ENCODE data around the gene DUSP1.

The DUSP1 gene

DNA sequence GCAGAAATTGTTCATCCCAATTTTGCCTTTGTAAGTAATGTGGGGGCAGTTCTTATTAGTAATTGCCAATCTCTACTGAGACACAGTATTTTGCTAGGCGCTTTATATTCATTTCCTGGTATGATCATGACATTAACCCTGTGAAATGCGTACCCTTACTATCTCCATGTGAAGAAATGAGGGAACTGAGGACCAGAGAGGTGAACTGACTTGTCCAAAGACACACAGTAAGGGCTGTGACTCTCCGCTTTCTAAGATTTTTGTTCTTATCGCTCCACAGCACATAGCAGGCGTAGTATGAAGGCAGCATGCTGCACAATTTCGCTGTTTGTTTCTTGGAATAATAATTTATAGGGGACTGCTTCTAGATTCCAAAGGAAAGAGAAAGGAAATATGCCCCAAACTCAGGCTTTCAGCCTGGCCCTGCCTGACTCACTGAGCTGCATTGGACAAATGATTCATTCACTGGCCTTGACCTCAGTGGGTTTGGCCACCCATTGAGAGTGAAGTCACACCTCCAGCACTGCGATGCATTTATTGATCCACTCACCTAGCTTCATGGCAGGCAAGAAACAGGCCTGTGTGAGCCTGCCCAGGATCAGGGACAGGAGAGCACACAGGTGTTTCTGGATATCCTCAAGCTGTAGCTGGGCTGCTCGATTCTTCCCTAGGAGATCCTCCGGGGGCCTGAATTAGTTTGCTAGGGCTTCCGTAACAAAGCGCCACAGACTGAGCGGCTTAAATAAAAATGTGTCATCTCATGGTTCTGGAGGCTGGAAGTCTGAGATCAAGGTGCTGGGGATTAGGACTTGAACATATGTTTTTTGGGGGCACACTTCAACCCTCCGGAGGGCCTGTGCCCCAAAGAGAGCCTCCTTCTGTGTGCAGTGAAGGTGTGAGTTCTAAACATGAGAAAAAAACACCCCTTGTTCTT is 7.2 kb upstream of the DUSP1 start:
- DNase-seq (ENCODE audit: low read depth in 2 of 2) = no peak

DNA sequence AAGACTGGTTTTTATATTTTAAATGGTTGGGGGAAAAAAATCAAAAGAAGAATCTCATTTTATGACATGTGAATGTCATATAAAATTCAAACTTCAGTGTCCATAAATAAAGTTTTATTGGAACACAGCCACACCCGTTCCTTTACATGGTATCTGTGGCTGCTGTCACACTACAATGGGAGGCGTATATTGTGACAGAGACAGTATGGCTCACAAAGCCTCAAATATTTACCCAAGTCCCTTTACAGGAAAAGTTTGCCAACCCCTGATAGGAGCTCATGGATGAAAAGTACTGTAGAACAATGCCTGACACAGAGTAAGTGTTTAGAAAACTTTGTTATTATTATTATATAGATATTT is 5.2 kb upstream of the DUSP1 start:
- no peak for DNase-seq (ENCODE audit: low read depth in 2 of 2)

DNA sequence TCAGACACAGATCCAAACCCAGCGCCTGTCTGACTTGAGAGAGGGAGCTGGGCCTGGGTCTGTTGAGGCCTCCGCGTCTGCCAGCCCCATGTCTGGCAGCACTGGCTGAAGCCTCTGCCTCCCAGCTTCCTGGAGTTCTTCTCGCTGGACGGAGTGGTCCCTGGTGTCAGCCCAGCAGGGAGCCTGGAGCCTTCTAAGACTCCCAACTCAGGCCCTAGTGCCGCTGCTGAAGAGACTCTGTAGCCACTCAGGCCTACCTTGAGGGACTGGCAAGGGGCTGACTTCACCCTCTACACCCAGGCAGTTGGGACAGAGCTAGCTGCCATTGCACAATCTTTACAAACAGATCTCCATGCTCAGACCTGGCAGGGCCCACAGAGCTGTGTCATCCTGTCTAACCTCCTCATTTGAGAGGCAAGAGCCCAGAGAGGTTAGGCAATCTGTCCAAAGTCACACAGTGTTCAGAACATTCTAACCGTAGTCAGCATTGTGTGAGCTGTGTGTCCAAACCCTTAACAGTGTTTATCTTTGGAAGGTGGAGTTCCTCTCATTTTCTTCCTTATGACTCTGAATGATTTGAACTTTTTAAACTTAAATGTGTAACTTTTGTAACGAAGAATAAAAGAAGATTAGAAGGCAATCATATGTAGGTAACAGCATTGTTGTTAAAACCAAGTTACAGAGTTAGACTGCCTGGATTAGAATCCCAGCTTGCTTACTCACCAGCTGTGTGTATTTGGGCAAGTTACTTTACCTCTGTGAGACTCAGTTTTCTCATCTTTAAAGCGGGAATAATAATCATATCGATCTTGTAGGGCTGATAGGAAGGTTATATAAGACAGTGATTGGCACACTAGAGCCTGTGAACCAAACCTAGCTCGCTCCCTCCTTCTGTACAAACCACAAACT is 4.6 kb upstream of the DUSP1 start:
- no peak for DNase-seq (ENCODE audit: low read depth in 2 of 2)

DNA sequence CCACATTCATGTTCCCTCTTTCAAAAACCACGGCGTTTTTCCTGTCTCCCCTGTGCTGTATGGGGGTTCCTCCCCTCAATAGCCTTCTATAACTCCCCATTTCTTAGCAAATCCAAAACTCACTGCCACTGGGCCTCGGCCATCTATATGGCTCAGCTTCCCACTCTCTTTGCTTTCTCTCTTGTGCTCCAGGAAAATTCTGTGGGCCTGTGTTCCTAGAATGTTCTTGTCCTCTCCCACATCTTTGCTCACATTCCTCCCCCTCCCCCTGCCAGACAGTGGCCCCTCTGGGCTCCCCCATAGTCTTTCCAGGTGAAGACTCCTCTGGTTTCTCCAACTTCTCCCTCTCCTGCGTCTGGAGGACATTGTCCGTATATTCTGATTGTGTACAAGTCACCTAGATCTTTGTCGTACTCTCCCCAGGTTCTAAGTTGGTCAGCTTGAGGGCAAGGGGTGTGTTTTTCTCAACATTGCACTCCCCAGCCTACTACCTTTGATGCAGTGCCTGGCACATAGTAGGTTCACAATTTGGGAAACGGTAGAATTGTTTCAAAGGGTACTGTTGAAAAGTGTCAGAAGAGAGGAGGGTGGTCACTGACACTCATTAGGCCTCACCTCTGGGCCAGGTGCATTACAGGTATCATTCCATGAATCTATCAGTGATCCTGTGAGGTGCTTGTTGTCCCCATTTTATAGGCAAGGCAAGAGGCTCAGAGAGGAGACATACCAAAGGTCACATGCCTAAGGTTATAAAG is 3.7 kb upstream of the DUSP1 start:
- DNase-seq (ENCODE audit: low read depth in 2 of 2) = no peak

GRCh38 chr5:172773481-172774469 is 2.8 kb upstream of the DUSP1 start:
- DNase-seq (ENCODE audit: low read depth in 2 of 2) = no peak

DNA sequence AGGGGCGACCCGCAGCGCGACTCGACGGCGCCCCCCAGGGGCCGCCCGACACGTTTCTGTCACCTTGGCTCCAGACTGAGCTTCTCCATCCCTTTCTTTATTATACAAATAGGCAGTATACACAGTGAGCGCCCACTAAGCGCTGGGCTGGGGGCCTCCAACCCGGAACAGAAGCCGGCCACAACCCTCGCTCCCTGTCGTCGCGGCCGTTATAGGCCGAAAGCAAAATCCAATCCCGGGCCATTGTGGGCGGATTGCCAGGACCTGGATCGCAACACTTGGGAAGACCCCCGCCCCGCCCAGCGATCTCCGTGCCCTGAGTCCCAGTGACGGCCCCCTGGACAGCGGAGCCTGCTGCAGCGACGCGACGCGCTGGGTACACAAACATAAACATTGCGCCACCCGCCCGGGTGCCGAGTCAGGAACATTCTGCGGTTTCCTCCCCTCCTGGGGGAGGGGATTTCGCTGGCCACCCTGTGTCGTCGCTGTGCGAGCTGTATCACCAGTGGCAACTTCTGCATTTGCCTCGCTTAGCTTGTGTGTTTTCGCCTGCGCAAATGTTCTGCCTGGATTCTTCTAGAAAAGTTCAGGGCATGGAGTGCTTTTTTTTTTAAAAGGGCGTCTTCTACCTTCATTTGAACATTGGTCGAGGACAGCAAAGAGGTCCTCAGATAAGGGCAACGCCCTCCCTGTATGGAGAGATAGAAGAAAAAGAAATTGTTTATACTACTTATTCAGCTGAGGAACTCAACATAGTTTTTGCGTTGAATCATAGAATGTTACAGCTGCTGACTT is 1.3 kb upstream of the DUSP1 start:
- DNase-seq (ENCODE audit: low read depth in 2 of 2) = peak; percentile 80 to 82

GRCh38 chr5:172771439-172772111 is 580 bp upstream of the DUSP1 start:
- DNase-seq (ENCODE audit: low read depth in 2 of 2) = no peak

- DNase-seq (ENCODE audit: low read depth in 2 of 2) = no peak
These were observed 671 bp downstream of the DUSP1 start for GRCh38 chr5:172770374-172770674.

DNA sequence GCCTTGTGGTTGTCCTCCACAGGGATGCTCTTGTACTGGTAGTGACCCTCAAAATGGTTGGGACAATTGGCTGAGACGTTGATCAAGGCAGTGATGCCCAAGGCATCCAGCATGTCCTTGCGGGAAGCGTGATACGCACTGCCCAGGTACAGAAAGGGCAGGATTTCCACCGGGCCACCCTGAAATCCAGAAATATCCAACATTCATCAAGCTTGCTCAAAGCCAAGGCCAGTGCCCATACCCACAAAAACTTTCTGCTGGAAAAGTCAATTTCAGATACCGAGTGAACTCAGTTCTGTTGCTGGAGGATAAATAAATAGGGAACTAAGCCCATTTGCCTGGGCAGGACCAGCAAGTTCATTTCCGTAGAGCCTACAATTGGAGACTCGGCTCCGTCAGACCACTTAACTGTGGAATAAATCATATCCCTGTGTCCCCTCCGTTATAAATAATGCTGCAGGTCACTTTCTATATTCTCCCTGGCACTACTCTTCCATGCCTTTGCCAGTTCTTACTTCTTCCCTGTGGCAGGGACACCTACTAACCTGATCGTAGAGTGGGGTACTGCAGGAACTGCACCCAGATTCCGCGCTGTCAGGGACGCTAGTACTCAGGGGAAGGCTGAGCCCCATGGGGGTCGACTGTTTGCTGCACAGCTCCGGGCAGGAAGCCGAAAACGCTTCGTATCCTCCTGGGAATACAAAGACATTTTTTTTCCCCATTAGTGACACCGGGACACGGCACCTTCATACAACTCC is 1.2 kb downstream of the DUSP1 start:
- DNase-seq (ENCODE audit: low read depth in 2 of 2) = no peak

GRCh38 chr5:172769342-172769615 is 1.7 kb downstream of the DUSP1 start:
- no peak for DNase-seq (ENCODE audit: low read depth in 2 of 2)

DNA sequence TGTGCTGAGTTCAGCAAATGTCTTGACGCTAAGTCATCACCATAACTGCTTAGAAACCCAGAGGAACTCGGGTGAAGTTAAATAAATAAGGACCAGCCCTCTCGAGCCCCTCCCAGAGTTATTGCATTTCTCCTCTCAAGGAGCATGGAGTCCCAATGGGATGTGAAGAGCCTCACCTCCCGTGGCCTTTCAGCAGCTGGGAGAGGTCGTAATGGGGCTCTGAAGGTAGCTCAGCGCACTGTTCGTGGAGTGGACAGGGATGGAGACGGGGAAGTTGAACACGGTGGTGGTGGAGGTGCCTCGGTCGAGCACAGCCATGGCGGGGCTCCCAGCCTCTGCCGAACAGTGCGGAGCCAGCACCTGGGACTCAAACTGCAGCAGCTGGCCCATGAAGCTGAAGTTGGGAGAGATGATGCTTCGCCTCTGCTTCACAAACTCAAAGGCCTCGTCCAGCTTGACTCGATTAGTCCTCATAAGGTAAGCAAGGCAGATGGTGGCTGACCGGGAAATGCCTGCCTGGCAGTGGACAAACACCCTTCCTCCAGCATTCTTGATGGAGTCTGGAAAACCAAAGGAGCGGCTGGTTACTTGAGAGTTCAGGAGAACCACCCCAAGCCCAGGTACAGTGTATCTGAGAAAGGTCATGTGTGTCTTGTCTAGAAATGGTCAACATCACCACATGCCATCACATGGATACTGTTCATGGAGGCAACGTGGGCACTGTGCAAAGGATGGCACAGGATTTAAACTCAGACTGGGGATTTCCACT is 2.2 kb downstream of the DUSP1 start:
- DNase-seq (ENCODE audit: low read depth in 2 of 2) = no peak

GRCh38 chr5:172768098-172768572 is 2.9 kb downstream of the DUSP1 start:
- no peak for DNase-seq (ENCODE audit: low read depth in 2 of 2)

DNA sequence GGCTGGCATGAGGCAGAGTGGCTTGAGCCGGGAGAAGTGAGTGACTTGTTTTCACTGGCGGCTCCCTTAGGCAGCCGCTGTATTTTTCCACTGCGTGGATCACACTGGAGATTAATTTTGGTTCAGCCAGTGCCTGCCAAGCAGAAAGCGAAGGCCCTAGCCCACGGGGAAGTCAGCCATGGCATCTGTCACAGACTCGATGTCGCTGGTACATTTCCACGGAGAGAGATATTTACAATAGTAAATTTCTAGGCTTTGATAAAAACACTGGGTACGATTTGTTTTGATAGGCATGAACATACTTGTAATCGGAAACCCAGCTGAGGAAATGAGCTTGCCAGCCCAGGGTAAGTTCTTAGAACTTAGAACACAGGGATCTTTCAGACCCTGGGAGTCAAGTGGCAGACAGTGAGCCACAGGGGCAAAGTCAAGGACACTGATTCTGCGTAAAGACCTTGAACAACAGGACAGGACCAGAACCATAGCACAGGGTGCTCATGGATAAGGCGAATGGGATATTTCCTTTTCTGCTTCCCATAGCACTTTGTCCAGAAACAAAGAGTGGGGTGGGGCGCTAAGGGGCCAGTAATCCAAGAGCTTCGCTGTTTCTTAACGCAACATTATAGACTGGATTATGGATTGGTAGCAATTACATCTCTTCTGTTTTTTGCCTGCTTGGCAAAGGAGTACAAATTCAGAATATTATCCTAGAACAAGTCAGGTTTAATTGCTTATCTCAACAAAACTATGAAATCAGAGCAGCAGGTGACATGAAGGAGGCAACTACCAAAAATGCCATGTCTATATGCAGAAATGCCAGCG is 4.5 kb downstream of the DUSP1 start:
- DNase-seq (ENCODE audit: low read depth in 2 of 2) = no peak

DNA sequence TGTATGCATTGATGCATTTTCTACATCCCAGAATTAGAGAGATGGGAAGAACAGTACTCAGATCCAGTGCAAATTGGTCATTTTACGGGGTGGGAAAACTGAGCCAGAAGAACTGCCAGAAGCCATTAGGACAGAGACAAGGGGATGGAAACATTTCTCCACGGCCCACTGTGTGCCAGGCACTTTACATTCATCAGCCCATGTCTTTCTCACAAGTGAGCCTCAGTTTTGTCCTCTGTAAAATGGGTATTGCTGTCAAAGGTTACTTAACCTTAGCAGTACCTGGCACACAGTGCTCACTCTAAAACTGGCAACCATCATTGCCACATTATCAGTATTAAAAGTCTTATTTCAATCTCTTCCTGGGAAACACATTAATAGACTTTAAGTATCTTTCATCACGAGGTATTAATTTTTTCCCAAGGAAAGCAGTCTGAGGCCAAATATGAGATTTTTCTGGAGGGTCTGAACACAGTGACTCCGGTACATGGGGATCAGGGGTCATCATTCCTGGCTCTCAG is 5.2 kb downstream of the DUSP1 start:
- no peak for DNase-seq (ENCODE audit: low read depth in 2 of 2)

DNA sequence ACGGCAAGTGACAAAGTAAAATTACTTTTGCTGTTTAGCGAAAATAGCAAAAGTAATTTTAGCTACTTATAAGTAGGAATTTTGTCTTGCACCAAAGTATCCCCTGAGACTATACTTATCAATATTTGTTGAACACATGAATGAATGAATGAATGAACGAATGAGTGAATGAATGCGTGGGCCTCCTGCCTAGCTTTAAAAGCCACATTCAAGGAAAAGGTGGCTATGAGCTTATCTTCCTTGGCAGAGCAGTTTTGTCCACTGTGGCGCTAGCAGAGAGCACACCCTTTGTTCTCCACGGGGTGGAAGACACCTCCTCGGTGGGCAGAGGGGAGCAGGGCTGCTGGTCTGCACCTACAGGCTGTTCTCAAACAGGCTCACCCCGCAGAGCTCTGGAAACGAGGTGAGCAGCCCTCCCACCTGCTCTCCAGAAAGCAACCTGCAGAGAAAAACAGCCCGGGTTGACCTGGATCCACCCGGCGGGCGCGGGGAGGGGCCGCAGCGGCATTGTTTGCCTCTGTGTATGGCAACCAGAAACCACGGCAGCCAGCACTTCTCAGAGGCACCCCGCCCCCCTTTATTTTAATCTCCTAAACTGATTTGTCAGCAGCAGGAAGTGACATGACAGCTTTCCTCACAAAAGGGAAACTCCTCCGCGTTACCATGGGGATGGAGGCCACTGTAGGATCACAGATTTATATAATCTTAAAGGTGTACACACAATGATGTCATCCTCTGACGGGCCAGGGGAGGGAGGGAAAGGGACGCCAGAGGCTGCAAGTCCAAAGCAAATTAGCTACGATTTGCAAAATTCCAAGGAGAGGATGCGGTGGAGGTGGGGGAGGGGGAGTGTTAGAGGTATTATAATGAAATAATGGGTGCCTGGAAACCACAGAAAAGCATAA is 5.9 kb downstream of the DUSP1 start:
- DNase-seq (ENCODE audit: low read depth in 2 of 2) = peak; percentile 96 to 97

GRCh38 chr5:172763120-172763464 is 7.9 kb downstream of the DUSP1 start:
- no peak for DNase-seq (ENCODE audit: low read depth in 2 of 2)

Measured in fibroblast of skin of left biceps (primary cell).